Measurements from ENCODE around the gene CIAO3.

CIAO3 gene

GRCh38 chr16:720447-720989 is 20.3 kb downstream of the CIAO3 start:
- Histone ChIP-seq H3K9ac (ENCODE audit: low read depth, low read length, poor library complexity) (peak overlapping the region; percentile 100), H3K27me3 (ENCODE audit: control insufficient read depth in 3 of 3, insufficient read depth in 3 of 3, low read depth in 1 of 3, low read length in 3 of 3) (no peaks in the 10 kb centered on the region), H3K18ac (ENCODE audit: low read length) (peak overlapping the region; percentile 100), H3K4me3 (ENCODE audit: low read length in 2 of 2) (peak overlapping the region; percentile 88 to 93), H2AK5ac (ENCODE audit: low read depth, low read length) (peak overlapping the region; percentile 93), H3K4me2 (ENCODE audit: insufficient read depth, low read length, poor library complexity, severe bottlenecking) (peak overlapping the region; percentile 93), H3K4ac (ENCODE audit: low read length) (peak overlapping the region; percentile 97), H2BK120ac (ENCODE audit: low read depth, low read length) (no peak overlapping the region), H4K91ac (ENCODE audit: low read depth, low read length, poor library complexity) (peak overlapping the region; percentile 80), H2BK5ac (ENCODE audit: low read length) (peak overlapping the region; percentile 100), H2BK12ac (ENCODE audit: low read length) (peak overlapping the region; percentile 63), H4K8ac (ENCODE audit: low read depth, low read length) (peak overlapping the region; percentile 19), H3K79me1 (ENCODE audit: low read depth, low read length) (peaks cover 37% of the 10 kb centered on the region), H3K4me1 (ENCODE audit: control insufficient read depth in 2 of 2, insufficient read depth in 1 of 2, low read depth in 1 of 2, low read length in 2 of 2) (peaks cover 39 to 49% of the 10 kb centered on the region in 2 donors), H3K23ac (ENCODE audit: low read depth, low read length, poor library complexity) (peak overlapping the region; percentile 99), H3K9me3 (replicated peaks in 1 of 2; ENCODE audit: control insufficient read depth in 2 of 2, insufficient read depth in 1 of 2, low read depth in 1 of 2, low read length in 2 of 2) (no peaks in the 10 kb centered on the region), H3K14ac (ENCODE audit: low read length) (peak overlapping the region; percentile 90), H2AFZ (ENCODE audit: low read length) (peak overlapping the region; percentile 77), H2BK15ac (ENCODE audit: low read length) (peak overlapping the region; percentile 30), H3K36me3 (replicated peaks in 1 of 2; ENCODE audit: control insufficient read depth in 2 of 2, insufficient read depth in 2 of 2, low read length in 2 of 2) (peaks cover 15 to 31% of the 10 kb centered on the region in 2 donors), H3K27ac (replicated peaks; ENCODE audit: low read length) (peak overlapping the region; percentile 98)
- DNase-seq (ENCODE audit: low spot score) = no peak
- WGBS, 2 donors (ENCODE audit: extremely low coverage in 2 of 2, insufficient read length in 2 of 2, insufficient replicate concordance in 1 of 2) = no CpG with 5 or more reads among the region's 38 CpGs

GRCh38 chr16:719815-720446 is 20.9 kb downstream of the CIAO3 start:
- Histone ChIP-seq H3K4ac (ENCODE audit: low read length) (no peak overlapping the region), H2AFZ (ENCODE audit: low read length) (no peak overlapping the region), H3K27ac (replicated peaks; ENCODE audit: low read length) (peak overlapping the region; percentile 98), H2BK15ac (ENCODE audit: low read length) (peak overlapping the region; percentile 30), H4K8ac (ENCODE audit: low read depth, low read length) (peak overlapping the region; percentile 95), H3K9me3 (replicated peaks in 1 of 2; ENCODE audit: control insufficient read depth in 2 of 2, insufficient read depth in 1 of 2, low read depth in 1 of 2, low read length in 2 of 2) (no peaks in the 10 kb centered on the region), H3K23ac (ENCODE audit: low read depth, low read length, poor library complexity) (peak overlapping the region; percentile 99), H3K18ac (ENCODE audit: low read length) (peak overlapping the region; percentile 93), H3K14ac (ENCODE audit: low read length) (peak overlapping the region; percentile 94), H2BK5ac (ENCODE audit: low read length) (peak overlapping the region; percentile 100), H3K27me3 (ENCODE audit: control insufficient read depth in 3 of 3, insufficient read depth in 3 of 3, low read depth in 1 of 3, low read length in 3 of 3) (no peaks in the 10 kb centered on the region), H3K4me3 (ENCODE audit: low read length in 2 of 2) (peak overlapping the region; percentile 88 to 93), H3K79me1 (ENCODE audit: low read depth, low read length) (peaks cover 41% of the 10 kb centered on the region), H2AK5ac (ENCODE audit: low read depth, low read length) (peak overlapping the region; percentile 93), H3K4me1 (ENCODE audit: control insufficient read depth in 2 of 2, insufficient read depth in 1 of 2, low read depth in 1 of 2, low read length in 2 of 2) (peaks cover 39 to 49% of the 10 kb centered on the region in 2 donors), H3K4me2 (ENCODE audit: insufficient read depth, low read length, poor library complexity, severe bottlenecking) (peak overlapping the region; percentile 93), H3K9ac (ENCODE audit: low read depth, low read length, poor library complexity) (peak overlapping the region; percentile 100), H2BK12ac (ENCODE audit: low read length) (peak overlapping the region; percentile 88), H4K91ac (ENCODE audit: low read depth, low read length, poor library complexity) (no peak overlapping the region), H3K36me3 (replicated peaks in 1 of 2; ENCODE audit: control insufficient read depth in 2 of 2, insufficient read depth in 2 of 2, low read length in 2 of 2) (peaks cover 15 to 31% of the 10 kb centered on the region in 2 donors), H2BK120ac (ENCODE audit: low read depth, low read length) (no peak overlapping the region)
- WGBS, 2 donors (ENCODE audit: extremely low coverage in 2 of 2, insufficient read length in 2 of 2, insufficient replicate concordance in 1 of 2) = no CpG with 5 or more reads among the region's 16 CpGs
- DNase-seq (ENCODE audit: low spot score) = no peak

GRCh38 chr16:718922-719321 is 21.9 kb downstream of the CIAO3 start:
- H2AK5ac ChIP-seq (ENCODE audit: low read depth, low read length) = peak overlapping the region; percentile 100
- H3K9me3 ChIP-seq (replicated peaks in 1 of 2; ENCODE audit: control insufficient read depth in 2 of 2, insufficient read depth in 1 of 2, low read depth in 1 of 2, low read length in 2 of 2) = no peaks in the 10 kb centered on the region
- no peak overlapping the region for H3K27ac ChIP-seq (replicated peaks; ENCODE audit: low read length)
- no peak overlapping the region for H3K4me3 ChIP-seq (ENCODE audit: low read length in 2 of 2)
- H2AFZ ChIP-seq (ENCODE audit: low read length) = no peak overlapping the region
- H2BK12ac ChIP-seq (ENCODE audit: low read length) = peak overlapping the region; percentile 59
- peak overlapping the region; percentile 56 for H4K91ac ChIP-seq (ENCODE audit: low read depth, low read length, poor library complexity)
- no peak for DNase-seq (ENCODE audit: low spot score)
- no peak overlapping the region for H3K4me2 ChIP-seq (ENCODE audit: insufficient read depth, low read length, poor library complexity, severe bottlenecking)
- peak overlapping the region; percentile 44 for H3K18ac ChIP-seq (ENCODE audit: low read length)
- H3K79me1 ChIP-seq (ENCODE audit: low read depth, low read length) = peaks cover 43% of the 10 kb centered on the region
- peaks cover 46 to 58% of the 10 kb centered on the region in 2 donors for H3K4me1 ChIP-seq (ENCODE audit: control insufficient read depth in 2 of 2, insufficient read depth in 1 of 2, low read depth in 1 of 2, low read length in 2 of 2)
- H2BK120ac ChIP-seq (ENCODE audit: low read depth, low read length) = no peak overlapping the region
- H4K8ac ChIP-seq (ENCODE audit: low read depth, low read length) = no peak overlapping the region
- peak overlapping the region; percentile 79 for H3K9ac ChIP-seq (ENCODE audit: low read depth, low read length, poor library complexity)
- peaks cover 15 to 31% of the 10 kb centered on the region in 2 donors for H3K36me3 ChIP-seq (replicated peaks in 1 of 2; ENCODE audit: control insufficient read depth in 2 of 2, insufficient read depth in 2 of 2, low read length in 2 of 2)
- H3K14ac ChIP-seq (ENCODE audit: low read length) = no peak overlapping the region
- peak overlapping the region; percentile 44 for H3K4ac ChIP-seq (ENCODE audit: low read length)
- peak overlapping the region; percentile 34 for H3K23ac ChIP-seq (ENCODE audit: low read depth, low read length, poor library complexity)
- H2BK15ac ChIP-seq (ENCODE audit: low read length) = peak overlapping the region; percentile 100
- H2BK5ac ChIP-seq (ENCODE audit: low read length) = peak overlapping the region; percentile 100
- H3K27me3 ChIP-seq (ENCODE audit: control insufficient read depth in 3 of 3, insufficient read depth in 3 of 3, low read depth in 1 of 3, low read length in 3 of 3) = peaks cover 0 to 2% (median 0%) of the 10 kb centered on the region in 3 experiments
- no CpG with 5 or more reads among the region's 6 CpGs for WGBS, 2 donors (ENCODE audit: extremely low coverage in 2 of 2, insufficient read length in 2 of 2, insufficient replicate concordance in 1 of 2)

- Histone ChIP-seq H4K8ac (ENCODE audit: low read depth, low read length) (no peak overlapping the region), H2AK5ac (ENCODE audit: low read depth, low read length) (peak overlapping the region; percentile 100), H2BK5ac (ENCODE audit: low read length) (peak overlapping the region; percentile 100), H4K91ac (ENCODE audit: low read depth, low read length, poor library complexity) (no peak overlapping the region), H3K79me1 (ENCODE audit: low read depth, low read length) (peaks cover 43% of the 10 kb centered on the region), H3K36me3 (replicated peaks in 1 of 2; ENCODE audit: control insufficient read depth in 2 of 2, insufficient read depth in 2 of 2, low read length in 2 of 2) (peaks cover 15 to 31% of the 10 kb centered on the region in 2 donors), H3K4me1 (ENCODE audit: control insufficient read depth in 2 of 2, insufficient read depth in 1 of 2, low read depth in 1 of 2, low read length in 2 of 2) (peaks cover 47 to 60% of the 10 kb centered on the region in 2 donors), H3K9me3 (replicated peaks in 1 of 2; ENCODE audit: control insufficient read depth in 2 of 2, insufficient read depth in 1 of 2, low read depth in 1 of 2, low read length in 2 of 2) (no peaks in the 10 kb centered on the region), H3K4me3 (ENCODE audit: low read length in 2 of 2) (peak overlapping the region in 1 of 2 donors; percentile 36), H3K14ac (ENCODE audit: low read length) (no peak overlapping the region), H3K27ac (replicated peaks; ENCODE audit: low read length) (peak overlapping the region; percentile 63), H3K23ac (ENCODE audit: low read depth, low read length, poor library complexity) (peak overlapping the region; percentile 34), H3K18ac (ENCODE audit: low read length) (peak overlapping the region; percentile 24), H2BK12ac (ENCODE audit: low read length) (peak overlapping the region; percentile 95), H2BK120ac (ENCODE audit: low read depth, low read length) (no peak overlapping the region), H3K27me3 (ENCODE audit: control insufficient read depth in 3 of 3, insufficient read depth in 3 of 3, low read depth in 1 of 3, low read length in 3 of 3) (peaks cover 0 to 5% (median 0%) of the 10 kb centered on the region in 3 experiments), H3K4ac (ENCODE audit: low read length) (peak overlapping the region; percentile 44), H3K4me2 (ENCODE audit: insufficient read depth, low read length, poor library complexity, severe bottlenecking) (no peak overlapping the region), H2BK15ac (ENCODE audit: low read length) (peak overlapping the region; percentile 100), H3K9ac (ENCODE audit: low read depth, low read length, poor library complexity) (peak overlapping the region; percentile 63), H2AFZ (ENCODE audit: low read length) (no peak overlapping the region)
- WGBS, 2 donors (ENCODE audit: extremely low coverage in 2 of 2, insufficient read length in 2 of 2, insufficient replicate concordance in 1 of 2) = no CpG with 5 or more reads among the region's 9 CpGs
- no peak for DNase-seq (ENCODE audit: low spot score)
These were observed 22.4 kb downstream of the CIAO3 start for GRCh38 chr16:718389-718788.
